ENCODE measurements around the gene ACACA. TPM values are rescaled to one million over a fixed set of nuclear protein-coding genes. Genes with fewer than 3 reads are reported as not detected.

ACACA gene
- total RNA-seq, 4 donors from 2014 or later: 30.6 to 102 (median 50.5) TPM

DNA sequence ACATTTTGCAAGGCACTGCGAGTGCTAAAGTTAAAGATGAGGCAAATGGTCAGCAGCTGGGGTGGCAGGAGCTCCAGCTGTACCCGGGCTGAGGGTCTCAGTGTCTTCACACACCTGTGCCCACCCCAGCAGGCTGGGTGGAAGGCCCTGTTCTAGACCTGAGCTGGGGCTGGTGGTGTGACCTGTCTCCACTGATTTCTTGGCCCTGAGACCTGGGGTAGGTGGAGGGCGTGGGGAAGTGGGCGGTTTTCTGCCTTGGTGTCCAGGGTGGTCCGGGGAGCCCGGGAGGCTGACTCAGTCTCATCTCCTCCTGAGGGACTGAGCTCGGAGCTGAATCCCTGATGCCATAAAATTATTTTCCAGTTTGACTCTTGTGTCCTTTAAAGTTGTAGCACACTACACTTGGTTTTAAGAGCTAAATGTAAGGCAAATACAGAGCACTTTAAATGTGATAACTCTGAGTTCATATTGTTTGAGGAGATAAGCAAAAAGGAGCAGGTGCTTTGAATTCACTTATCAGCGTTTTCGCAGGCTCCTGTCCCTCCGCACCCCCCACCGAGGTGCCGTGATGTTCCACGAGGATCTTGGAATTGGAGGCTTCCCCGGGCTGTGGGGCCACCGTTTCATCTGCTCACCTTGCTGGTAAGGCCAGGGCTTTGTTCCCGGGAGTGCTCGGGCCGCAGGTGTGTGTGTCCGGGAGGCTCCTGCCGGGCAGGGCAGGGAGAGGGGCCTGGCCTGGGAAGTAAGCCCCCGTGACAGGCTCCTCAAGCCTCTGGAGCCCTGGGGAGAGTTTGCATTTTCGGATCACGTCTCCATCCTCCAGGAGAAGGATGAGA lies 340.9 kb downstream of the ACACA start:
- no peak for TF ChIP-seq CTCF (IDR thresholded peaks at IDR 0.05; ENCODE audit: low read depth)

DNA sequence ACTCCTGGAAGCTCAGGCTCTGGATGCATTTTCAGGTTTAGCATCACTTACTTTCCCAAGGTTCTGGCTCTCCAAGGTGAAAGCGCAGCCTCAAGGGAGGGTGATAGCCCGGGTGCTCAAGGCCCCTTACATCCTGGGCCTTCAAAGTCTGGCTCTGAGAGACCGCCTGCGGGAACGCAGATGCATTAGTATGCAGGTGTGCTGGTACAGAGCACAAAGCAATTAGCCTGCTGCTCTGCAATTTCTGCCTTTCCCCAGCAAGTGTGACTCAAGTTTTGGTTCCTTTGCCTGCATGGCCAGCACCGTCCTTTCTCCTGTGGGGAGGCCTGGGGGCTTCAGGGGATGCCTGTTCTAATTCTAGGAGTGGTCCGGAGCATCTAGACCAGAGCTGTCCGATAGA lies 341.7 kb downstream of the ACACA start:
- TF ChIP-seq CTCF (IDR thresholded peaks at IDR 0.05; ENCODE audit: low read depth): no peak

- TF ChIP-seq CTCF (IDR thresholded peaks at IDR 0.05; ENCODE audit: low read depth): no peak
These were observed 342.4 kb downstream of the ACACA start for GRCh38 chr17:37064206-37064605.

- TF ChIP-seq CTCF (IDR thresholded peaks at IDR 0.05; ENCODE audit: low read depth): no peak
These were observed 344.6 kb downstream of the ACACA start for GRCh38 chr17:37062021-37062420.

DNA sequence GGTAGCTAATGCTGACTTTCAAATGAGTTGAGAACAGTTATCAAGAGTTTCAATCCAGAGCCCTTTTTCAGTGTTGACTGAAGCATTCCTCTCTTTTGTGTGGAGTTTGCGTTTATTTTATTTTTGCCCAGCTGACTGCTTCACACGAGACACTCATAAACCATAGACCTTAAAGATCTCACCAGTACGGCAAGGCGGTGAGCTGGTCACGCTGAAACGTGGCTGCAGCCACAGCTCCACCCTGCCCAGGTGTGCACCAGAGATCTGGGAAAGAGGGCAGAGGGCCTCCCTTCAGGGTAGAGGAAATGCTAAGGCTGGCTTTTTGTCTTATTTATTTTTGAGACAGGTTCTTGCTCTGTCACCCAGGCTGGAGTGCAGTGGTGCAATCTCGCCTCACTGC lies 345.7 kb downstream of the ACACA start:
- no peak for TF ChIP-seq CTCF (IDR thresholded peaks at IDR 0.05; ENCODE audit: low read depth)

DNA sequence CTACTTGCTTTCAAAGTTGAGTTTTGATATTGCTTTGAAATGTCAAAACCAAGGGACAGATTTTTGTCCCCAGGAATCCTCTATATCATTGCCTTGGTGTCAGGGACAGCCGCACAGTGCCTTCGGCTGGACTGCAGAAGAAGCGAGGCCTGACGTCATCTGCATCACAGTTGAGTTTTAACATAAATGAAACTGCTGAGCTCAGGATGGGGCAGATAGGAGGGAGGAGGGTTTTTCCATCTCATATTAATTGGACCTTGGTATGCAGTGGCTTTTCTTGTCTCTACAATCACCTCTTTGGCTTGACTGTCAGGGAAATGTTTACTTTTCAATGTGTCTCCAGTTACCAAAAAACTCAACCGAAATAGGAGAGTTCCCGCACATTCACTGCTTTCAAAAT lies 346.5 kb downstream of the ACACA start:
- no peak for TF ChIP-seq CTCF (IDR thresholded peaks at IDR 0.05; ENCODE audit: low read depth)

- TF ChIP-seq CTCF (IDR thresholded peaks at IDR 0.05; ENCODE audit: low read depth): no peak
These were observed 347.1 kb downstream of the ACACA start for GRCh38 chr17:37059493-37059892.

Measured in subcutaneous adipose tissue (tissue), 4 donors.